Muscle of arm (tissue), 14 donors: ENCODE measurements around the gene FOS. TPM values are rescaled to one million over a fixed set of nuclear protein-coding genes. Genes with fewer than 3 reads are reported as not detected.
"Not testable (repeated sequence)": the region's sequence is repeated elsewhere in the genome, so short reads cannot be mapped to it uniquely, and the experiment has no call there.

Experiments used
- DNase-seq: peaks from one replicate; pipeline ENCODE4 v3.0.0-alpha.2; 2013
- long read RNA-seq, 11 donors: transcript quantifications; one replicate each; lab custom pipeline, GENCODE V29; 2026
- polyA plus RNA-seq, 12 donors: library from polyadenylated mRNA; unstranded; fragments of 120-200 nt; gene quantifications; one replicate each; pipeline ENCODE4 v1.2.1, GENCODE V29; 2013; ENCODE audit not compliant: insufficient read length in 12 of 12

Gene FOS
- polyA plus RNA-seq, result 1,000 to 10,000 TPM in 3 of 12 donors, 100 to 1,000 TPM in 8, not detected in 1; 174 to 1,944 (median 670) TPM
- long read RNA-seq, donor 1, transcript FOS-201 (4 exons, 2,158 nt), result major isoform, 216 of 396 reads
- long read RNA-seq, donor 1, transcript FOS-205 (3 exons, 629 nt), result minor isoform, 33 of 396 reads
- long read RNA-seq, donor 1, transcript FOS-206 (2 exons, 1,280 nt), result minor isoform, 56 of 396 reads
- long read RNA-seq, donor 1, transcript FOS-208 (3 exons, 1,496 nt), result minor isoform, 55 of 396 reads
- long read RNA-seq, donor 1, partial matches to known transcripts, result 13 of 396 reads
- long read RNA-seq, donor 1, other reads (novel, unspliced or antisense), result 0 of 396 reads
- long read RNA-seq, donor 2, transcript FOS-201 (4 exons, 2,158 nt), result major isoform, 31 of 51 reads
- long read RNA-seq, donor 2, transcript FOS-205 (3 exons, 629 nt), result minor isoform, 8 of 51 reads
- long read RNA-seq, donor 2, transcript FOS-208 (3 exons, 1,496 nt), result minor isoform, 7 of 51 reads
- long read RNA-seq, donor 2, partial matches to known transcripts, result 0 of 51 reads
- long read RNA-seq, donor 2, other reads (novel, unspliced or antisense), result 0 of 51 reads
- long read RNA-seq, donor 3, transcript FOS-206 (2 exons, 1,280 nt), result minor isoform, 9 of 49 reads
- long read RNA-seq, donor 3, transcript FOS-201 (4 exons, 2,158 nt), result major isoform, 28 of 49 reads
- long read RNA-seq, donor 3, transcript FOS-208 (3 exons, 1,496 nt), result minor isoform, 5 of 49 reads
- long read RNA-seq, donor 3, partial matches to known transcripts, result 0 of 49 reads
- long read RNA-seq, donor 3, other reads (novel, unspliced or antisense), result 0 of 49 reads
- long read RNA-seq, donor 4, transcript FOS-208 (3 exons, 1,496 nt), result minor isoform, 12 of 42 reads
- long read RNA-seq, donor 4, transcript FOS-206 (2 exons, 1,280 nt), result minor isoform, 7 of 42 reads
- long read RNA-seq, donor 4, transcript FOS-201 (4 exons, 2,158 nt), result major isoform, 19 of 42 reads
- long read RNA-seq, donor 4, partial matches to known transcripts, result 0 of 42 reads
- long read RNA-seq, donor 4, other reads (novel, unspliced or antisense), result 0 of 42 reads
- long read RNA-seq, donor 5, transcript FOS-201 (4 exons, 2,158 nt), result major isoform, 35 of 111 reads
- long read RNA-seq, donor 5, transcript FOS-208 (3 exons, 1,496 nt), result minor isoform, 14 of 111 reads
- long read RNA-seq, donor 5, transcript FOS-206 (2 exons, 1,280 nt), result minor isoform, 6 of 111 reads
- long read RNA-seq, donor 5, partial matches to known transcripts, result 52 of 111 reads
- long read RNA-seq, donor 5, other reads (novel, unspliced or antisense), result 0 of 111 reads
- long read RNA-seq, donor 6, transcript FOS-208 (3 exons, 1,496 nt), result minor isoform, 35 of 230 reads
- long read RNA-seq, donor 6, transcript FOS-201 (4 exons, 2,158 nt), result major isoform, 134 of 230 reads
- long read RNA-seq, donor 6, transcript FOS-206 (2 exons, 1,280 nt), result minor isoform, 28 of 230 reads
- long read RNA-seq, donor 6, transcript FOS-205 (3 exons, 629 nt), result minor isoform, 16 of 230 reads
- long read RNA-seq, donor 6, partial matches to known transcripts, result 9 of 230 reads
- long read RNA-seq, donor 6, other reads (novel, unspliced or antisense), result 0 of 230 reads
- long read RNA-seq, donor 7, transcript FOS-205 (3 exons, 629 nt), result minor isoform, 5 of 67 reads
- long read RNA-seq, donor 7, transcript FOS-206 (2 exons, 1,280 nt), result minor isoform, 8 of 67 reads
- long read RNA-seq, donor 7, transcript FOS-201 (4 exons, 2,158 nt), result major isoform, 49 of 67 reads
- long read RNA-seq, donor 7, partial matches to known transcripts, result 0 of 67 reads
- long read RNA-seq, donor 7, other reads (novel, unspliced or antisense), result 0 of 67 reads
- long read RNA-seq, donor 8, transcript FOS-204 (2 exons, 796 nt), result minor isoform, 6 of 98 reads
- long read RNA-seq, donor 8, transcript FOS-206 (2 exons, 1,280 nt), result minor isoform, 6 of 98 reads
- long read RNA-seq, donor 8, transcript FOS-201 (4 exons, 2,158 nt), result major isoform, 67 of 98 reads
- long read RNA-seq, donor 8, transcript FOS-208 (3 exons, 1,496 nt), result minor isoform, 16 of 98 reads
- long read RNA-seq, donor 8, partial matches to known transcripts, result 0 of 98 reads
- long read RNA-seq, donor 8, other reads (novel, unspliced or antisense), result 0 of 98 reads
- long read RNA-seq, donor 9, transcript FOS-201 (4 exons, 2,158 nt), result major isoform, 106 of 169 reads
- long read RNA-seq, donor 9, transcript FOS-208 (3 exons, 1,496 nt), result minor isoform, 31 of 169 reads
- long read RNA-seq, donor 9, transcript FOS-206 (2 exons, 1,280 nt), result minor isoform, 10 of 169 reads
- long read RNA-seq, donor 9, transcript FOS-205 (3 exons, 629 nt), result minor isoform, 10 of 169 reads
- long read RNA-seq, donor 9, partial matches to known transcripts, result 8 of 169 reads
- long read RNA-seq, donor 9, other reads (novel, unspliced or antisense), result 0 of 169 reads
- long read RNA-seq, donor 10, transcript FOS-201 (4 exons, 2,158 nt), result major isoform, 26 of 37 reads
- long read RNA-seq, donor 10, transcript FOS-208 (3 exons, 1,496 nt), result minor isoform, 5 of 37 reads
- long read RNA-seq, donor 10, partial matches to known transcripts, result 0 of 37 reads
- long read RNA-seq, donor 10, other reads (novel, unspliced or antisense), result 0 of 37 reads
- long read RNA-seq, donor 11, transcript FOS-206 (2 exons, 1,280 nt), result minor isoform, 33 of 294 reads
- long read RNA-seq, donor 11, transcript FOS-208 (3 exons, 1,496 nt), result minor isoform, 47 of 294 reads
- long read RNA-seq, donor 11, transcript FOS-201 (4 exons, 2,158 nt), result major isoform, 178 of 294 reads
- long read RNA-seq, donor 11, transcript FOS-205 (3 exons, 629 nt), result minor isoform, 19 of 294 reads
- long read RNA-seq, donor 11, partial matches to known transcripts, result 7 of 294 reads
- long read RNA-seq, donor 11, other reads (novel, unspliced or antisense), result 0 of 294 reads

DNA sequence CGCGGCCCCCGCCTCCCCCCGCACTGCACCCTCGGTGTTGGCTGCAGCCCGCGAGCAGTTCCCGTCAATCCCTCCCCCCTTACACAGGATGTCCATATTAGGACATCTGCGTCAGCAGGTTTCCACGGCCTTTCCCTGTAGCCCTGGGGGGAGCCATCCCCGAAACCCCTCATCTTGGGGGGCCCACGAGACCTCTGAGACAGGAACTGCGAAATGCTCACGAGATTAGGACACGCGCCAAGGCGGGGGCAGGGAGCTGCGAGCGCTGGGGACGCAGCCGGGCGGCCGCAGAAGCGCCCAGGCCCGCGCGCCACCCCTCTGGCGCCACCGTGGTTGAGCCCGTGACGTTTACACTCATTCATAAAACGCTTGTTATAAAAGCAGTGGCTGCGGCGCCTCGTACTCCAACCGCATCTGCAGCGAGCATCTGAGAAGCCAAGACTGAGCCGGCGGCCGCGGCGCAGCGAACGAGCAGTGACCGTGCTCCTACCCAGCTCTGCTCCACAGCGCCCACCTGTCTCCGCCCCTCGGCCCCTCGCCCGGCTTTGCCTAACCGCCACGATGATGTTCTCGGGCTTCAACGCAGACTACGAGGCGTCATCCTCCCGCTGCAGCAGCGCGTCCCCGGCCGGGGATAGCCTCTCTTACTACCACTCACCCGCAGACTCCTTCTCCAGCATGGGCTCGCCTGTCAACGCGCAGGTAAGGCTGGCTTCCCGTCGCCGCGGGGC, at the start of gene FOS:
Gene FOS (plus strand): TSS at position 407 of the 731 bp plus-strand sequence. CDS start 155 bp downstream, at position 562.
- peak; percentile 97 for DNase-seq

DNA sequence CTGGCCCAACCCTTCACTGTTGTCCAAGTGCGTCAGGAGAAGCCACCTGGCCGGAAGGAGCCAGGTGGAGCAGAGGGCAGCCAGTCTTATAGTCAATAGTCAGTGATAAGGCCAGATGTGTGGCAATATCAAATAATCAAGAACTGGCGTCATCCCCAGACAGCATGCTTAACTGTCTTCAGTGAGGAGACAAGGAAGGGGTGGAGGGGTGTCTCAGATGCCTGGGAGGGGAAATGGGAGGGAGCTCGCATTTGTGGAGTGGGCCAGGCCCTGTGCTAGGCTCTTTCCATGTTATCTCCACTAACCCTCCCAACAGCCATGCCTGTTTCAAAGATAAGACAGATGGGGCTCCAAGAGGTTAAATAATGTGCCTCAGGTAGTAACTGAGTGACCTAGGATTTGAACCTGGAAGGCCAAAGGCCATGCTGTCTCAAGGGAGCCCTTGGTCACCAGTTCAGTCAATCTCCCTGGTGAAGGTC, 48.9 kb upstream of the FOS start:
- DNase-seq, result no peak

DNA sequence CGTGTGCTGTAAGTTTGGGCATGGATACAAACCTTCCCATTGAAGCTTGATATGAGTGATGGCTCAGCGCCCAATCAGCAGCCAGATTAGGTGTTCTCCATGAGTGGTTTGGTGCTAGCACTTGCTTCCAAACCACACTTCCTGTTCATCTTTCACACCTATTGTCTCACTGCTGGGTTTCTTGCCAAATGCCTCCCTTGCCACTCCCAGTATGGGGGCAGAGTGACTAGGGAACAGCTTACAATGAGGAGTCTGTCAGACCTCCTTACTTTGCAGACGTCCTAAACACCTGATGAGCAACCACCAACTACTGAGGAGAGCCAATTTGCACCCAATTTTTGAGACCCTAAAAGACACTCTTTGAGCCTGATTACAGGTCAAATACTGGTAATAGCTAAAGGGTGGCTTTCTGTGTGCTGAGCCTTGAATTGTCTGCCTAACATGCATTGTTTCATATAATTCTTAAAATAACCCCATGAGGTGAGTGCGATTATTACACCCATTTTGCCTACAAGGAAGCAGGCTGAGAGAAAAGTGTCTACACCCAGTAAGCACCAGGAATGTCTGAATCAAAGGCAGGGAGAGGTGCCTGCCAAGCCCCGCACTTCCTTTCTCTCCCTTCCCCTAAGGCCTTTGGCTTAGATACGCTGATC, 48.4 kb upstream of the FOS start:
- no peak for DNase-seq

DNA sequence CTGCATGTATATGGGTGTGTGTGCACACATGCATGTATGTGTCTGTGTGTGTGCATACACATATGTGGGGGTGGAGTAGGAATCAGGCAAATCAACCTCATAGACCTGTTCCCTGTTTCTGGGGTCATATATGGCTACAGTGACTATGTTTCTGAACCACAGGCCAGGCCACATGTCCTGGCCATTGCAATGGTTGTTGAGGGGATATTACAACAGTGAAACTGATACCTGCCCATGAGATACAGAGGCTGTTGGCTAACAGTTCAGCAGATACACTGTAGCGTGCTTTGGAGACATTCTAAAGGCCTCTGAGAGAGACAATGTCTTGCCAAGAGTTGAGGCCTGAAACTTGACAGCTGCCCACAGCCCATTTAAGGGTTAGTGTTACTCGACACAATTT, 47.3 kb upstream of the FOS start:
- no peak for DNase-seq

DNA sequence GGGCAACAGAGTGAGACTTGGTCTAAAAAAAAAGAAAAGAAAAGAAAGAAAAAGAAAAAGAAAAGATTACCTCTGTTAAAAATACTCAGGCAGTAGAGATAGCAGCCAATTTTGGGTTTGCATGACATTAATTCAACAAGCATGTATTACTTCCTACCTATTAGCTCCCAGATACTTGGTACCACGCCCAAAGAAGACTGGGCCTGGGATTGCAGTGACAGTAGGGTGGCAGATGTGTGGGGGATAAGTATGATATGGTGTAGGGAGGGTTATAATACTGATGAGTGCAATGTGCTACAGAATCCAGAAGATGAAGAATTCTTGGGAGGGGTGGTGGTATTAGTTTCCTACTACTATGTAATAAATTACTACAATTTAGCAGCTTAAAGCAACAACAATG, 46.4 kb upstream of the FOS start:
- no peak for DNase-seq

DNA sequence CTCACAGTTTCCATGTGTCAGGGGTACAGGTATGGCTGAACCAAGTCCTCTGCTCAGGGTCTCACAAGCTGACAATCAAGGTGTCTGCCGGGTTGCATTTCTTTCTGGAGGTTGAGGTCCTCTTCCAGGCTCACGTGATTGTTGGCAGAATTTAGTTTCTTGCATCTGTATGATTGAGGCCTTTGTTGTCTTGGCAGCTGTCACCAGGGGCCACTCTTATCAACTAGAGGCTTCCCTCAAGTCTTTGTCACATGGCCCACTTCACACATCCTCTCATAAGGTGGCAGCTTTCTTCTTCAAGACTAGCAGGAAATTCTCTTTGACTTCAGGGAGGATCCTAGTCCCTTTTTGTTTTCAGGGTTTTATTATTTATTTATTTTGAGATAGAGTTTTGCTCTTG, 46.0 kb upstream of the FOS start:
- no peak for DNase-seq

DNA sequence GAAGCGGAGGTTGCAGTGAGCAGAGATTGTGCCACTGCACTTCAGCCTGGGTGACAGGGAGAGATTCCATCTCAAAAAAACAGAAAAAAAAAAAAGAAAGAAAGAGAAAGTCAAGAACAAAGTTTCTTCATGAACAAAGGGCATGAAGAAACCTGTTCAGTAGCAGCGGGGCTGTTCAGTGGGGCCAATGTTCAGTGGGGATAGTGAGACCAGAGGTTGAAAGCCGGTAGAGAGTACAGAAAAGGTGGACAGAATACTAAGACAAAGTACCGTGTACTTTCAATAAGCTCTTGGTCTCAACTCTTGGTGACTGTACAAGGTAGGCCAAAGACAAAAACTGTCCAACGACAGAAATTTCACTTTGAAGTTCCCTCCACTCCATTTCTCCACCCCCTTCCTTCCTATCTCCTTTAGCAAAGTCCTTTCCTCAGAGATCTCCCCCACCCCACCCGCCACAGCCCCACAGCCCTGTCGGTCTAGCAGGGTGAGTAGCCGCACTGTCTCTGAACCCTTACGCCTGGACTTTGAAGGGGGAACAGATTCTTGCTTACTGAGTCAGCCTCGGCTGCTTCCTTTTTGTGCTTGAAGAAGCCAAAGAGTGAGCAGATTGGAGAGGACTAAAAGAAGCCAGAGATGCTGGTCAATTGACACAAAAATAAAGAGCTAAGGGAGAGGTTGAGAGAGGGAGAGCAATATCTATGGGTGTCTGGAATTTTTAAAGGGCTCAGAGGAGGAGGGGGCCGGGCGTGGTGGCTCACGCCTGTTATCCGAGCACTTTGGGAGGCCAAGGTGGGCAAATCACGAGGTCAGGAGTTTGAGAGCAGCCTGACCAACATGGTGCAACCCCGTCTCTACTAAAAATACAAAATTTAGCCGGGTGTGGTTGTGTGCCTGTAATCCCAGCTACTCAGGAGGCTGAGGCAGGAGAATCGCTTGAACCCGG, 44.2 kb upstream of the FOS start:
- no peak for DNase-seq

DNA sequence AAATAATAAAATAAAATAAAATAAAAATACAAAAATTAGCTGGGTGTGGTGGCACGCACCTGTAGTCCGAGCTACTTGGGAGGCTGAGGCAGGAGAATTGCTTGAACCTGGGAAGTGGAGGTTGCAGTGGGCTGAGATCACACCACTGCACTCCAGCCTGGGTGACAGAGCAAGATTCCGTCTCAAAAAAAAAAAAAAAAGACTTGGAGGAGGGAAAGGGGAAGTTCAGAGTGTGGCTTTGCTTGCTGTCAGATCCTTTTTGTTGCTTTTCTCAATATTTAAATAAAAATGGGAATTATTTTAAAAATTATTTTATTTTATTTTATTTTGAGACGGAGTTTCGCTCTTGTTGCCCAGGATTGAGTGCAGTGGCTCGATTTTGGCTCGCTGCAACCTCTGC, 43.4 kb upstream of the FOS start:
- DNase-seq, result not testable (repeated sequence)

DNA sequence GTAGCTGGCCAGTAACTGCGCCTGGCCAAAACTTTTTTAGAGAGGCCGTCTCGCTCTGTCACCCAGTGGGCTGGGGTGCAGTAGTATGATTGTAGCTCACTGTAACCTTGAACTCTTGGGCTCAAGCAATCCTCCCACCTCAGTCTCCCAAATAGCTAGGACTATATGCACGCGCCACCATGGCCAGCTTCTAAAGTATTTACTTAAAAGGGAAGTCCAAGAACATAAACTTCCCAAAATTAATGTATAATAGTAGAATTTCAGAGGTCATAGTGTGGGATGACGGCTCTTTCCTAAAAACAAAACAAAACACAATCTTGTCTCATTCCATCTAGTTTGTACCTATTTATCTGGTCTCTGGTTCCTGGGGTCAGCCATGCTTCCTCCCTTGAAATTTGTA, 42.2 kb upstream of the FOS start:
- no peak for DNase-seq

DNA sequence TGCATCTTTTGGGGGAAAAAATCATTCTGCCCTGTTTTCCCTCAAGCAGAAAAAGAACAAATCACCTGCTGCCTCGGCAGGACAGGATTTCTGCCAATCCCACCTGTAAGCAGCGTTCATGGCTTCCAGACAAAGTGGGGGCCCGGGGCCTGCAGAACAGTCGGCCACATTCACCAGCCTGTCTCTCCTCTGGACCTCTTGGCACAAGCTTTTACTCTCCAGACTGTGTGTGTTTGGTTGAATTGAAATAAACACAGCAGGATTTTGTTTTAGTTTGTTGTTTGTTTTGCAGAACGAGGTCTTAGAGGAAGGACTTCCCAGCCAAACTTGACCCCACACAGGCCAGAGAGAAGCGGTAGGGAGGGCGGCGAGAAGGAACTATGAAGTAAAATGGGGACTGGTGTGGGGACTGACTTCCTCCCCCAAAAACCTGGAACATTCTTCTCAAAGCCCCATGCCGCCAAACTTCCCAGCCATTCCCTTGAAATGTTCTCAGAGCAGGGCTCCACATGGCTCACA, 41.7 kb upstream of the FOS start:
- DNase-seq, result no peak

DNA sequence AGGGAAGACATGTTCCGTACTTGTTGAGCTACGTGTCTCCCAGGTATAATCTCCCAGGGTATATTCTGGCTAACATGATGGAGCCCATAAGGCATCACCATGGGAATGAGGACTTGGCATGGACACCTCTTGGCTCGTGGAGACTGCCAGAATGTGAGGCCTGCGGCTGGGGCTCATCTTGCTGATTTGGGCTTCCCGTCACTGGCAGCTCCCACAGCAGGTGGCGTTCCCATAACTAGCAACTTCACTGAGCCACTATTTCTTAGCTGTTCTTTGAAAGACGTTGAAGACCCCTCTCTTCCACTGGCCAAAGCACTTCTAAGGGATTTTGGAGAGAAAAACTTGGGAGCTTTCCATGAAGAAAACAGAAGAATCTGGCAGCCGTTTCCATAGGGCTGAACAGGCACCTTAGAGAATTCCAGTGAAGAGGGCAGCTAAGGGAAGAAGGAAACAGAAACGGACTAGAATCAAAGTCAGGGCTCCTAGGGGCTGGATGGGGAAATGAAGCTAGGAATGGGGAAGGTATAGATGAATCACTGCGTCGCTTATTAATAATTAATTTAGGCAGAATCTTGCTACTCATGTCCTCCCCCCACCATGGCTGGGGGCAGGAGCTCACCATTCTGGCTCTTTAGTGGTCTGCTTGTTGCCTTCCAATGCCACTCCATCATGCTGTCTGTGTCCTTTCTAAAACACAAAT, 39.7 kb upstream of the FOS start:
- no peak for DNase-seq

DNA sequence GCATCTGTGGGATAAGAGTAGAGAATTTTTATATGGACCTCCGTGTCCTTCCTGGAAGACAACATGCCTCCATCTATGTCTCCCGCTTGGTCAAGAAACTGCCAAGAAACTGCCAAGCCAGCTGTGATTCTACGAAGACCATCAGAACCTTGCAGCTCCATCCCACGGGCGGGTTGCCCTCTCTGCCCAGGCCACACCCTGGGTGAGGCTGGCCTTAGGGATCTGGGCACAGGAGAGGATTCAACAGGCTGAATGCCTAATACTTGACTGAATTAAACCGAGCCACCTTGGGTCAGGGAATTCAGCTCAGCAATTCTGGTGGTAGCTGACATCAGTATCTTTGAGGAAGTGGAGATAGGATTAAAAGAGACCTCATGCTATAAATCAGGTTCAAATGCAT, 37.8 kb upstream of the FOS start:
- DNase-seq, result no peak

DNA sequence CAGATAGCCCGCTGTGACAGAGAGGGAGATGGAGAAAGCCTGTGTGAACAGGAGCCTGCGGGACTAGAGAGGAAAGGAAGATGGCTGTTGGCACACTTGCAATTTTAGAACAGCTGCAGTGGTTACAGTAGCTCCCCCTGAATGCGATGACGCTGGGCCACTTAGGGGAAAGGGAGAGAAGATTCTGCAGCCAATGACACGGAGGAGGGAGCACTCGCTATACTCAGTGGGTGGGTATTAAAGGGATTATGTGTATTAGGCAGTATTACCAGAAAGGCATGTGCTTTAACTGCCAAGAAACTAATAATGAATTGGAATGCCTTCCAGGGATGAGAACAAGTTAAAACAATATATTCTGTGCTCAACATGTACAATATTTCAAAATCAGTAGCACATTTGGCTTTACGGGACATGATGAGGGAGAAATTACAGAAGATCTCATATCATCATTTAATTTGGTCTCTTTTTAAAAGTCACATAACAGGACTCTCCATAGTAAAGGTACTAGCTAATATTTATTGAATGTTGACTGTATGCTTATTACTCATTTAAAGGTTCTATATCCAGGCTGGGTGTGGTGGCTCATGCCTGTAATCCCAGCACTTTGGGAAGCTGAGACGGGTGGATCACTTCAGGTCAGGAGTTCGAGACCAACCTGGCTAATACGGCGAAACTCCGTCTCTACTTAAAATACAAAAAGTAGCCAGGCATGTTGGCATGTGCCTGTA, 35.9 kb upstream of the FOS start:
- DNase-seq, result peak; percentile 95

DNA sequence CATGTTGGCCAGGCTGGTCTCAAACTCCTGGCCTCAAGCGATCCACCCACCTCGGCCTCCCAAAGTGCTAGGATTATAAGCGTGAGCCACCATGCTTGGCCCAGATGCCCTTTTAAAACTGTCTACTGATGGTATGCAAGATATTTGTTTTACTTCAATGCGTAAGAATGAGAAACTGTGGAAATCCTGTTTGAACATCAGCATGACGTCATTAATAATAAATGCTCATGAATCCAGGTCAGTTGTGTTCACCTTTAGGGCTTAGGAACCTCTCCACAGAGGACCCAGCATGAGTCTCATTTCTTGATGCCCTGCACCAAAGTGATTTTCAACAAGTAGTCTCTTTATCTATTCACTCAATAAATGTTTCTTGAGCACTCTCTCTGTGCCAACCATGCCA, 34.5 kb upstream of the FOS start:
- no peak for DNase-seq
